ENCODE measurements around the gene KRT31. TPM values are rescaled to one million over a fixed set of nuclear protein-coding genes. Genes with fewer than 3 reads are reported as not detected.
"Not testable (repeated sequence)": the region's sequence is repeated elsewhere in the genome, so short reads cannot be mapped to it uniquely, and the experiment has no call there.

Gene KRT31
- total and polyA plus RNA-seq, 2 donors (not counting 1 experiment from before 2014, with no cell fraction given): not detected

GRCh38 chr17:41354536-41354935 lies 42.9 kb downstream of the KRT31 start:
- H4K20me1 ChIP-seq (ENCODE audit: control insufficient read depth, extremely low read depth, insufficient read depth, low read length): peaks cover 2% of the 10 kb centered on the region
- H3K27me3 ChIP-seq (ENCODE audit: control insufficient read depth, insufficient read depth, low read length): peaks cover 10% of the 10 kb centered on the region
- H3K4me3 ChIP-seq (replicated peaks in 1 of 4; ENCODE audit: control extremely low read depth in 1 of 4, insufficient read depth in 1 of 4, low read depth in 3 of 4, low read length in 4 of 4): no peak overlapping the region
- no peak for TF ChIP-seq EZH2 (IDR thresholded peaks at IDR 0.05; ENCODE audit: low read length, missing control alignments)
- TF ChIP-seq, protein P1, sequence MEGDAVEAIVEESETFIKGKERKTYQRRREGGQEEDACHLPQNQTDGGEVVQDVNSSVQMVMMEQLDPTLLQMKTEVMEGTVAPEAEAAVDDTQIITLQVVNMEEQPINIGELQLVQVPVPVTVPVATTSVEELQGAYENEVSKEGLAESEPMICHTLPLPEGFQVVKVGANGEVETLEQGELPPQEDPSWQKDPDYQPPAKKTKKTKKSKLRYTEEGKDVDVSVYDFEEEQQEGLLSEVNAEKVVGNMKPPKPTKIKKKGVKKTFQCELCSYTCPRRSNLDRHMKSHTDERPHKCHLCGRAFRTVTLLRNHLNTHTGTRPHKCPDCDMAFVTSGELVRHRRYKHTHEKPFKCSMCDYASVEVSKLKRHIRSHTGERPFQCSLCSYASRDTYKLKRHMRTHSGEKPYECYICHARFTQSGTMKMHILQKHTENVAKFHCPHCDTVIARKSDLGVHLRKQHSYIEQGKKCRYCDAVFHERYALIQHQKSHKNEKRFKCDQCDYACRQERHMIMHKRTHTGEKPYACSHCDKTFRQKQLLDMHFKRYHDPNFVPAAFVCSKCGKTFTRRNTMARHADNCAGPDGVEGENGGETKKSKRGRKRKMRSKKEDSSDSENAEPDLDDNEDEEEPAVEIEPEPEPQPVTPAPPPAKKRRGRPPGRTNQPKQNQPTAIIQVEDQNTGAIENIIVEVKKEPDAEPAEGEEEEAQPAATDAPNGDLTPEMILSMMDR (conservative IDR thresholded peaks at IDR 0.05 in 1 of 2, IDR thresholded peaks at IDR 0.05 in 1 of 2; ENCODE audit: low read depth in 1 of 2, low read length in 2 of 2): no peak
- no peak overlapping the region for H2AFZ ChIP-seq (ENCODE audit: low read length)
- H3K4me2 ChIP-seq (ENCODE audit: extremely low read depth, insufficient read depth, low read length): no peak overlapping the region
- no peaks in the 10 kb centered on the region for H3K4me1 ChIP-seq (ENCODE audit: control insufficient read depth, extremely low read depth, insufficient read depth, low read length)
- DNase-seq (ENCODE audit: low read depth in 2 of 2): no peak
- H3K79me2 ChIP-seq (ENCODE audit: control insufficient read depth, insufficient read depth, low read length): no peaks in the 10 kb centered on the region
- no peak overlapping the region for H3K27ac ChIP-seq (ENCODE audit: insufficient read depth, low read length)
- H3K36me3 ChIP-seq (ENCODE audit: control insufficient read depth, insufficient read depth, low read length): no peaks in the 10 kb centered on the region
- no peak overlapping the region for H3K9ac ChIP-seq (ENCODE audit: insufficient read depth, low read length)
- no peaks in the 10 kb centered on the region for H3K9me3 ChIP-seq (ENCODE audit: control insufficient read depth, insufficient read depth, low read depth, low read length)

GRCh38 chr17:41352597-41353366 lies 44.6 kb downstream of the KRT31 start:
- Histone ChIP-seq H3K79me2 (ENCODE audit: control insufficient read depth, insufficient read depth, low read length) (no peaks in the 10 kb centered on the region), H2AFZ (ENCODE audit: low read length) (no peak overlapping the region), H3K36me3 (ENCODE audit: control insufficient read depth, insufficient read depth, low read length) (no peaks in the 10 kb centered on the region), H3K4me1 (ENCODE audit: control insufficient read depth, extremely low read depth, insufficient read depth, low read length) (no peaks in the 10 kb centered on the region), H3K9ac (ENCODE audit: insufficient read depth, low read length) (no peak overlapping the region), H3K27ac (ENCODE audit: insufficient read depth, low read length) (no peak overlapping the region), H4K20me1 (ENCODE audit: control insufficient read depth, extremely low read depth, insufficient read depth, low read length) (peaks cover 2% of the 10 kb centered on the region), H3K9me3 (ENCODE audit: control insufficient read depth, insufficient read depth, low read depth, low read length) (no peaks in the 10 kb centered on the region), H3K27me3 (ENCODE audit: control insufficient read depth, insufficient read depth, low read length) (peaks cover 10% of the 10 kb centered on the region), H3K4me3 (replicated peaks in 1 of 4; ENCODE audit: control extremely low read depth in 1 of 4, insufficient read depth in 1 of 4, low read depth in 3 of 4, low read length in 4 of 4) (no peak overlapping the region), H3K4me2 (ENCODE audit: extremely low read depth, insufficient read depth, low read length) (no peak overlapping the region)
- TF ChIP-seq EZH2 (IDR thresholded peaks at IDR 0.05; ENCODE audit: low read length, missing control alignments): no peak
- TF ChIP-seq, protein P1 (conservative IDR thresholded peaks at IDR 0.05 in 1 of 2, IDR thresholded peaks at IDR 0.05 in 1 of 2; ENCODE audit: low read depth in 1 of 2, low read length in 2 of 2): no peak
- DNase-seq (ENCODE audit: low read depth in 2 of 2): no peak

GRCh38 chr17:41351177-41351576 lies 46.2 kb downstream of the KRT31 start:
- Histone ChIP-seq H3K9me3 (ENCODE audit: control insufficient read depth, insufficient read depth, low read depth, low read length) (no peaks in the 10 kb centered on the region), H3K9ac (ENCODE audit: insufficient read depth, low read length) (no peak overlapping the region), H3K4me2 (ENCODE audit: extremely low read depth, insufficient read depth, low read length) (no peak overlapping the region), H3K4me3 (replicated peaks in 1 of 4; ENCODE audit: control extremely low read depth in 1 of 4, insufficient read depth in 1 of 4, low read depth in 3 of 4, low read length in 4 of 4) (no peak overlapping the region), H3K27me3 (ENCODE audit: control insufficient read depth, insufficient read depth, low read length) (peaks cover 10% of the 10 kb centered on the region), H3K79me2 (ENCODE audit: control insufficient read depth, insufficient read depth, low read length) (no peaks in the 10 kb centered on the region), H4K20me1 (ENCODE audit: control insufficient read depth, extremely low read depth, insufficient read depth, low read length) (peaks cover 2% of the 10 kb centered on the region), H2AFZ (ENCODE audit: low read length) (no peak overlapping the region), H3K4me1 (ENCODE audit: control insufficient read depth, extremely low read depth, insufficient read depth, low read length) (no peaks in the 10 kb centered on the region), H3K36me3 (ENCODE audit: control insufficient read depth, insufficient read depth, low read length) (no peaks in the 10 kb centered on the region), H3K27ac (ENCODE audit: insufficient read depth, low read length) (no peak overlapping the region)
- DNase-seq (ENCODE audit: low read depth in 2 of 2): no peak
- TF ChIP-seq EZH2 (IDR thresholded peaks at IDR 0.05; ENCODE audit: low read length, missing control alignments): no peak
- TF ChIP-seq, protein P1 (conservative IDR thresholded peaks at IDR 0.05 in 1 of 2, IDR thresholded peaks at IDR 0.05 in 1 of 2; ENCODE audit: low read depth in 1 of 2, low read length in 2 of 2): no peak

GRCh38 chr17:41350381-41350878 lies 47.0 kb downstream of the KRT31 start, which contains the start of gene KRT33A:
KRT33A (minus strand) TSS chr17:41350828; CDS start chr17:41350767, 61 bp downstream.
- H3K36me3 ChIP-seq (ENCODE audit: control insufficient read depth, insufficient read depth, low read length); H4K20me1 ChIP-seq (ENCODE audit: control insufficient read depth, extremely low read depth, insufficient read depth, low read length); H3K4me2 ChIP-seq (ENCODE audit: extremely low read depth, insufficient read depth, low read length); H3K4me3 ChIP-seq (replicated peaks in 1 of 4; ENCODE audit: control extremely low read depth in 1 of 4, insufficient read depth in 1 of 4, low read depth in 3 of 4, low read length in 4 of 4); H3K4me1 ChIP-seq (ENCODE audit: control insufficient read depth, extremely low read depth, insufficient read depth, low read length); H3K79me2 ChIP-seq (ENCODE audit: control insufficient read depth, insufficient read depth, low read length); H2AFZ ChIP-seq (ENCODE audit: low read length); H3K27ac ChIP-seq (ENCODE audit: insufficient read depth, low read length); H3K9ac ChIP-seq (ENCODE audit: insufficient read depth, low read length); H3K27me3 ChIP-seq (ENCODE audit: control insufficient read depth, insufficient read depth, low read length); DNase-seq (ENCODE audit: low read depth in 2 of 2); H3K9me3 ChIP-seq (ENCODE audit: control insufficient read depth, insufficient read depth, low read depth, low read length): not testable (repeated sequence)
